Kidney epithelial cell (primary cell): ENCODE results near the gene TTC13. TPM values are rescaled to one million over a fixed set of nuclear protein-coding genes. Genes with fewer than 3 reads are reported as not detected.

Experiments
- DNase-seq: peaks from one replicate; pipeline ENCODE4 v3.0.0-alpha.2; 2010; ENCODE audit warnings: low read depth
- H3K27me3 ChIP-seq: 2 replicates; pipeline ENCODE4 v1.6.0; 2011; ENCODE audit warnings: low read length; ENCODE audit not compliant: control insufficient read depth, insufficient read depth
- H3K36me3 ChIP-seq: 2 replicates; pipeline ENCODE4 v1.5.1; 2011; ENCODE audit warnings: low read length; ENCODE audit not compliant: control insufficient read depth, insufficient read depth
- H3K4me3 ChIP-seq: 2 replicates; pipeline ENCODE4 v1.5.1; 2011; ENCODE audit warnings: low read depth, mild to moderate bottlenecking, control low read depth, low read length
- total RNA-seq: library from RNA; depleted of rRNA; stranded (reverse); fragments of >200 nt; gene quantifications from 2 replicates; pipeline ENCODE4 v1.2.3, GENCODE V29; 2015
- TF ChIP-seq, protein P1 (sequence below): IDR thresholded peaks from 2 replicates; pipeline ENCODE4 v1.5.1; 2011; ENCODE audit warnings: mild to moderate bottlenecking, moderate library complexity, low read length, control low read depth, inconsistent platforms; ENCODE audit not compliant: insufficient read depth, poor library complexity, severe bottlenecking

TTC13 gene
- total RNA-seq, 1 donor from 2014 or later, result 8.3 TPM

GRCh38 chr1:231021540-231022031 lies 42.9 kb upstream of the TTC13 start:
- Histone ChIP-seq H3K36me3 (no peaks in the 10 kb centered on the region), H3K27me3 (no peaks in the 10 kb centered on the region), H3K4me3 (no peak overlapping the region)
- DNase-seq, result no peak
- TF ChIP-seq, protein P1, sequence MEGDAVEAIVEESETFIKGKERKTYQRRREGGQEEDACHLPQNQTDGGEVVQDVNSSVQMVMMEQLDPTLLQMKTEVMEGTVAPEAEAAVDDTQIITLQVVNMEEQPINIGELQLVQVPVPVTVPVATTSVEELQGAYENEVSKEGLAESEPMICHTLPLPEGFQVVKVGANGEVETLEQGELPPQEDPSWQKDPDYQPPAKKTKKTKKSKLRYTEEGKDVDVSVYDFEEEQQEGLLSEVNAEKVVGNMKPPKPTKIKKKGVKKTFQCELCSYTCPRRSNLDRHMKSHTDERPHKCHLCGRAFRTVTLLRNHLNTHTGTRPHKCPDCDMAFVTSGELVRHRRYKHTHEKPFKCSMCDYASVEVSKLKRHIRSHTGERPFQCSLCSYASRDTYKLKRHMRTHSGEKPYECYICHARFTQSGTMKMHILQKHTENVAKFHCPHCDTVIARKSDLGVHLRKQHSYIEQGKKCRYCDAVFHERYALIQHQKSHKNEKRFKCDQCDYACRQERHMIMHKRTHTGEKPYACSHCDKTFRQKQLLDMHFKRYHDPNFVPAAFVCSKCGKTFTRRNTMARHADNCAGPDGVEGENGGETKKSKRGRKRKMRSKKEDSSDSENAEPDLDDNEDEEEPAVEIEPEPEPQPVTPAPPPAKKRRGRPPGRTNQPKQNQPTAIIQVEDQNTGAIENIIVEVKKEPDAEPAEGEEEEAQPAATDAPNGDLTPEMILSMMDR, result no peak

DNA sequence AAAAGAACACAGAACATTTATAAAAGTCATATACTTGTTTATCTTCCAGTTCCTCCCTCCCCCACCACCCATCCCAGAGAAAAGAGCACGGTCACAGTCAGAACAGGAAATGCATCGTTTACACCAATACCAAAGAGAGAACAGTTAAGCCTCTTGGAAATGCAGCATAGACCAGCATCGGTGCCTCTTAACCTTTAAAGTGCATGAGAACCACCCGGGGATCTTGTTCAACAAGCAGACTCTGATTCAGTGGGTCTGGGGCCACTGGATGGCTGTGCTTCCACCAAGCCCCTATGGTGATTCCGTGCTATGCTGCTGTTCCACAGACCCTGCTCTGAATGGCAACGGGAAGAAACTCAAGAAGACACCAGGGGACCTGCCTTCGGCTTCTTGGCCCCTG lies 42.2 kb upstream of the TTC13 start:
- DNase-seq, result no peak
- Histone ChIP-seq H3K27me3 (no peaks in the 10 kb centered on the region), H3K4me3 (no peak overlapping the region), H3K36me3 (no peaks in the 10 kb centered on the region)
- TF ChIP-seq, protein P1, result no peak

GRCh38 chr1:231020139-231020601 lies 41.5 kb upstream of the TTC13 start:
- DNase-seq, result no peak
- Histone ChIP-seq H3K4me3 (no peak overlapping the region), H3K36me3 (no peaks in the 10 kb centered on the region), H3K27me3 (no peaks in the 10 kb centered on the region)
- TF ChIP-seq, protein P1, result no peak

GRCh38 chr1:231019711-231020110 lies 41.0 kb upstream of the TTC13 start:
- Histone ChIP-seq H3K4me3 (no peak overlapping the region), H3K27me3 (no peaks in the 10 kb centered on the region), H3K36me3 (no peaks in the 10 kb centered on the region)
- TF ChIP-seq, protein P1, result no peak
- no peak for DNase-seq

DNA sequence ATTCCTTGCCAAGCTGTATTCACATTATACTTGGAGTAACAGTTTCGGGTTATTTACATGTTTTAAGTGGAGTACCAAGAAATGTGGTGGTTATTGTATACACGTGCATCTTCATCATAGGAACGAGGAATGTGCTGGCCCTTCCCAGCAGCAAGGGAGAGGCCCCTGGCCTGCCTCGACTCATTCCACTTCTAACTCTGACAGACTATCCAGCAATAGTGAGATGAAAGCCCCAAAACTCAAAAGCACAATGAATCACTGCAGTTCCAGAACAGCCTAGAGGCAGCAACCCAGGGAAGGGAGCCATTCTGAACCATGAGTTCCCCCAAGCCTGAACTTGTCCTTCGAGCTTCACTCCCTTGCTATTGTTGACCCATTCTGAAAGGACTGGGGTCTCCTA lies 38.3 kb upstream of the TTC13 start:
- no peak overlapping the region for H3K4me3 ChIP-seq
- H3K27me3 ChIP-seq, result no peaks in the 10 kb centered on the region
- DNase-seq, result no peak
- TF ChIP-seq, protein P1, result no peak
- no peaks in the 10 kb centered on the region for H3K36me3 ChIP-seq

DNA sequence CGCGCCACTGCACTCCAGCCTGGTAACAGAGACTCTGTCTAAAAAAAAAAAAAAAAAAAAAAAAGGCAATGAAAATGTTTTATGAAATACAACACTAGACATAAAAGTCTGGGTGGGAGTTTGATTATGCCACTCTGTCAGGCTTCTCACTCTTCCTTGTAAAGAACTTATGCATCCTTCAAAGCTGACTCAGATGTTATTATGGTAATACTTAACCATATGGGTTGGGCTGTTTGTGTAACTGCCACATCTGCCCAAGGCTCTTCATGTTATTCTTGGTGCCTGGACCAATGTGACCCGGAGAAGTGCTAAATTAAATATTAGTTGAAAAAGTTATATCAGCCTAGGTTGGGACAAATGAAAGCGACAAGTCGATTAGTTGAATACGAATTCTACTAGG lies 37.6 kb upstream of the TTC13 start:
- H3K27me3 ChIP-seq, result no peaks in the 10 kb centered on the region
- TF ChIP-seq, protein P1, result no peak
- H3K36me3 ChIP-seq, result no peaks in the 10 kb centered on the region
- H3K4me3 ChIP-seq, result no peak overlapping the region
- no peak for DNase-seq
